ENCODE measurements around the gene TSC22D2.

DNA sequence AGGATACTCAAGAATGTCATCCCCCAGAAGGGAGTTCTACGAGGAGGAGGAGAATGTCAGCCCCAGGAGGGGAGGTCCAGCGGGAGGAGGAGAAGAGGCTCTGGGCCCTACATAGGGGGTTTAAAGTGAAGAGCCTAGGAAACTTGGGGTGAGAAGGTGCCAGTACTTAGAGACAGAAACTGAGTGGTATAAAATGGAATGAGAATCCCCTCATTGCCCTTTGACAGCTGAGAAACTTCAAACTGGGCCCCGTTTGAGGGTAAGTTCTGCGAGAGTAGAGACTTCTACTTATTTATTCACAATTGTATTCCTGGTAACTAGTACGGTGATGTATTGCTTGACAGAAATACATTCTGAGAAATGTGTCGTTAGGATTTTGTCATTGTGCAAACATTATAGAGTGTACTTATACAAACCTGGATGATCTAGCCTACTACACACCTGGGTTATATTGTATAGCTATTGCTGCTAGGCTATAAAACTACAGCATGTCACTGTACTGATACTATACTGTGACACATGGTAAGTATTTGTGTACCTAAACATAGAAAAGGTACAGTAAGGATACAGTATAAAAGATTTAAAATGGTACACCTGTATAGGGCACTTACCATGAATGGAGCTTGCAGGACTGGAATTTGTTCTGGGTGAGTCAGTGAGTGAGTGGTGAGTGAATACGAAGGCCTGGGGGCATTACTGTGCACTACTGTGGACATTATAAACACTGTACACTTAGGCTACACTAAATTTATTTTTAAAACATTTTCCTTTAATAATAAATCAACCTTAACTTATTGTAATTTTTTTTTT is 62.0 kb downstream of the TSC22D2 start:
- TF ChIP-seq EZH2 (IDR thresholded peaks at IDR 0.05) (no peak), POLR2AphosphoS5 (IDR thresholded peaks at IDR 0.05; ENCODE audit: borderline replicate concordance, low read depth, low read length) (no peak)
